PFSK-1 (cell line): ENCODE data around the gene TTC34.

Experiments
- POLR2AphosphoS5 ChIP-seq: IDR thresholded peaks from 2 replicates; pipeline ENCODE4 v1.6.1; 2012; ENCODE audit warnings: low read depth, mild to moderate bottlenecking, control low read depth, low read length, moderate library complexity
- SIN3A ChIP-seq: IDR thresholded peaks from 2 replicates; pipeline ENCODE4 v1.6.1; 2012; ENCODE audit warnings: mild to moderate bottlenecking, low read length, moderate library complexity, borderline replicate concordance; ENCODE audit not compliant: insufficient read depth
- TAF1 ChIP-seq: IDR thresholded peaks from 2 replicates; pipeline ENCODE4 v1.6.1; 2012; ENCODE audit warnings: low read length, control low read depth, borderline replicate concordance; ENCODE audit not compliant: insufficient read depth

GRCh38 chr1:2632051-2632430, 169.5 kb downstream of the TTC34 start:
- no peak for TF ChIP-seq POLR2AphosphoS5
- no peak for TF ChIP-seq SIN3A
- TF ChIP-seq TAF1, result no peak
